Transverse colon (tissue), 3 donors: Measurements from ENCODE around the gene OR2AT4.

Experiments used
- CTCF ChIP-seq, 5 experiments: fragments of 200-600 bp in 3 of 5; fragments of 450-650 bp in 2 of 5; sonication (generic) in 3 of 5; IDR thresholded peaks; 1 replicate in 2 of 5; 2 replicates in 3 of 5; pipeline ENCODE4 v1.5.1; 2016 to 2017; ENCODE audit warnings: antibody characterized with exemption in 5 of 5, inconsistent platforms in 3 of 5, mild to moderate bottlenecking in 2 of 5, moderate library complexity in 1 of 5
- EP300 ChIP-seq: sonication (generic); formaldehyde crosslinking; IDR thresholded peaks from one replicate; pipeline ENCODE4 v1.6.1; 2017; ENCODE audit warnings: antibody characterized with exemption, low read depth

GRCh38 chr11:75133976-75134375, 37.3 kb upstream of the OR2AT4 start:
- TF ChIP-seq CTCF (IDR thresholded peaks at IDR 0.05) (no peak), EP300 (no peak)
